H9 (cell line): Measurements from ENCODE around the gene C16orf90. TPM values are rescaled to one million over a fixed set of nuclear protein-coding genes. Genes with fewer than 3 reads are reported as not detected.

Experiments
- DNase-seq: peaks from one replicate; pipeline ENCODE4 v3.0.0-alpha.2; 2017
- H2AFZ ChIP-seq: one replicate; pipeline ENCODE4 v1.6.1; 2013; ENCODE audit warnings: mild to moderate bottlenecking, low read length, control low read depth, moderate library complexity
- H2AK5ac ChIP-seq: 2 replicates; pipeline ENCODE4 v1.6.1; 2013; ENCODE audit warnings: low read length, control low read depth, mixed read lengths; ENCODE audit not compliant: insufficient read length
- H2BK120ac ChIP-seq: one replicate; pipeline ENCODE4 v1.6.1; 2013; ENCODE audit warnings: low read depth, mild to moderate bottlenecking, low read length, control low read depth, inconsistent platforms; ENCODE audit not compliant: poor library complexity, severe bottlenecking
- H2BK12ac ChIP-seq: 2 replicates; pipeline ENCODE4 v1.6.1; 2013; ENCODE audit warnings: low read length, control low read depth, mixed read lengths, low read depth; ENCODE audit not compliant: insufficient read length
- H2BK15ac ChIP-seq: 2 replicates; pipeline ENCODE4 v1.6.1; 2013; ENCODE audit warnings: low read depth, low read length, control low read depth
- H2BK20ac ChIP-seq: one replicate; pipeline ENCODE4 v1.6.1; 2013; ENCODE audit warnings: low read depth, mild to moderate bottlenecking, low read length, control low read depth, inconsistent platforms; ENCODE audit not compliant: poor library complexity, severe bottlenecking
- H2BK5ac ChIP-seq: 2 replicates; pipeline ENCODE4 v1.6.1; 2013; ENCODE audit warnings: low read length, control low read depth, mixed read lengths; ENCODE audit not compliant: insufficient read length
- H3K14ac ChIP-seq: 2 replicates; pipeline ENCODE4 v1.6.1; 2013; ENCODE audit warnings: low read length, control low read depth; ENCODE audit not compliant: insufficient read depth
- H3K18ac ChIP-seq: 2 replicates; pipeline ENCODE4 v1.6.1; 2013; ENCODE audit warnings: low read depth, mild to moderate bottlenecking, mixed read lengths, low read length, control low read depth; ENCODE audit not compliant: insufficient read length
- H3K23ac ChIP-seq: 2 replicates; pipeline ENCODE4 v1.6.1; 2013; ENCODE audit warnings: low read length, control low read depth, mixed read lengths, low read depth; ENCODE audit not compliant: insufficient read length
- H3K23me2 ChIP-seq: 2 replicates; pipeline ENCODE4 v1.6.1; 2013; ENCODE audit warnings: low read depth, mild to moderate bottlenecking, mixed read lengths, low read length, control low read depth; ENCODE audit not compliant: insufficient read length, poor library complexity, severe bottlenecking
- H3K27ac ChIP-seq: 2 replicates; pipeline ENCODE4 v1.5.1; 2013; ENCODE audit warnings: low read length, control low read depth, mixed read lengths, low read depth; ENCODE audit not compliant: insufficient read length
- H3K27me3 ChIP-seq: 2 replicates; pipeline ENCODE4 v1.6.1; 2013; ENCODE audit warnings: low read length, control low read depth, inconsistent platforms; ENCODE audit not compliant: insufficient read depth
- H3K4ac ChIP-seq: 2 replicates; pipeline ENCODE4 v1.6.1; 2013; ENCODE audit warnings: low read depth, mild to moderate bottlenecking, control low read depth, inconsistent platforms, low read length, moderate library complexity
- H3K4me1 ChIP-seq: 2 replicates; pipeline ENCODE4 v1.6.1; 2013; ENCODE audit warnings: low read length, control low read depth, inconsistent platforms; ENCODE audit not compliant: insufficient read depth
- H3K4me2 ChIP-seq: 2 replicates; pipeline ENCODE4 v1.6.1; 2013; ENCODE audit warnings: low read length, control low read depth, mixed read lengths; ENCODE audit not compliant: insufficient read length, insufficient read depth
- H3K56ac ChIP-seq: 2 replicates; pipeline ENCODE4 v1.6.1; 2013; ENCODE audit warnings: low read depth, mild to moderate bottlenecking, mixed read lengths, low read length, control low read depth; ENCODE audit not compliant: insufficient read length
- H3K79me1 ChIP-seq: 2 replicates; pipeline ENCODE4 v1.6.1; 2013; ENCODE audit warnings: low read depth, mild to moderate bottlenecking, moderate library complexity, low read length, control low read depth, inconsistent platforms; ENCODE audit not compliant: insufficient read depth, poor library complexity, severe bottlenecking
- H3K79me2 ChIP-seq: 2 replicates; pipeline ENCODE4 v1.6.1; 2013; ENCODE audit warnings: low read length, control low read depth, inconsistent platforms; ENCODE audit not compliant: insufficient read depth
- H3K9ac ChIP-seq: 2 replicates; pipeline ENCODE4 v1.6.1; 2013; ENCODE audit warnings: low read length, control low read depth, mixed read lengths; ENCODE audit not compliant: insufficient read length; ENCODE audit errors: extremely low read depth
- H3K9me3 ChIP-seq: one replicate; pipeline ENCODE4 v1.6.1; 2013; ENCODE audit warnings: low read depth, low read length, inconsistent platforms; ENCODE audit not compliant: control insufficient read depth
- H3T11ph ChIP-seq: one replicate; pipeline ENCODE4 v1.6.1; 2013; ENCODE audit warnings: mild to moderate bottlenecking, low read length, control low read depth, inconsistent platforms
- H4K20me1 ChIP-seq: one replicate; pipeline ENCODE4 v1.6.1; 2013; ENCODE audit not compliant: control insufficient read depth, insufficient read length, insufficient read depth
- H4K5ac ChIP-seq: 2 replicates; pipeline ENCODE4 v1.6.1; 2013; ENCODE audit warnings: low read depth, mild to moderate bottlenecking, mixed read lengths, low read length, control low read depth; ENCODE audit not compliant: insufficient read length
- H4K8ac ChIP-seq: replicated peaks from 2 replicates; pipeline ENCODE4 v1.6.1; 2013; ENCODE audit warnings: low read length, control low read depth, mixed read lengths, low read depth; ENCODE audit not compliant: insufficient read length
- H4K91ac ChIP-seq: 2 replicates; pipeline ENCODE4 v1.6.1; 2013; ENCODE audit warnings: low read depth, mild to moderate bottlenecking, moderate library complexity, mixed read lengths, low read length, control low read depth; ENCODE audit not compliant: insufficient read length
- H3K27ac Mint-ChIP-seq, 3 experiments: 2 replicates in 2 of 3; 3 replicates in 1 of 3; pipeline ENCODE4 v1.8.0; 2020 to 2021; ENCODE audit warnings: mixed read lengths in 3 of 3, mild to moderate bottlenecking in 1 of 3, moderate library complexity in 1 of 3
- H3K27me3 Mint-ChIP-seq: 2 replicates; pipeline ENCODE4 v1.8.0; 2021; ENCODE audit warnings: low read depth, mild to moderate bottlenecking, moderate library complexity, mixed read lengths
- H3K36me3 Mint-ChIP-seq, 3 experiments: 2 replicates in 2 of 3; 3 replicates in 1 of 3; pipeline ENCODE4 v1.8.0; 2020 to 2021; ENCODE audit warnings: low read depth in 3 of 3, mixed read lengths in 3 of 3; ENCODE audit not compliant: insufficient read depth in 1 of 3
- H3K4me1 Mint-ChIP-seq, 2 experiments: 2 replicates each; pipeline ENCODE4 v1.8.0; 2020; ENCODE audit warnings: mixed read lengths in 2 of 2
- H3K4me3 Mint-ChIP-seq, 2 experiments: 2 replicates in 1 of 2; 3 replicates in 1 of 2; pipeline ENCODE4 v1.8.0; 2020 to 2021; ENCODE audit warnings: mild to moderate bottlenecking in 2 of 2, mixed read lengths in 2 of 2, moderate library complexity in 1 of 2
- H3K9me3 Mint-ChIP-seq, 2 experiments: 2 replicates in 1 of 2; 3 replicates in 1 of 2; pipeline ENCODE4 v1.8.0; 2020; ENCODE audit warnings: mild to moderate bottlenecking in 2 of 2, mixed read lengths in 2 of 2, moderate library complexity in 1 of 2
- CTCF ChIP-seq: fragments of 200-600 bp; sonication (generic); conservative IDR thresholded peaks from 3 replicates; pipeline ENCODE4 v1.8.0; 2021; ENCODE audit warnings: antibody characterized with exemption, mild to moderate bottlenecking
- WGBS: extraction: QIAGEN DNeasy Blood & Tissue Kit; methylation state at CpG from one replicate; pipeline ENCODE4 v1.1.7; 2013; ENCODE audit warnings: missing lambda C conversion rate, low lambda C conversion rate, mixed read lengths; ENCODE audit not compliant: insufficient read length; ENCODE audit errors: extremely low coverage; 5-methylcytosine and 5-hydroxymethylcytosine counted together
- total RNA-seq: library from RNA; stranded (reverse); gene quantifications from 2 replicates; pipeline ENCODE4 v1.2.1, GENCODE V29; 2021

Gene C16orf90
- total RNA-seq, 1 experiment from 2014 or later: not detected

- H3K4me1 ChIP-seq: no peaks in the 10 kb centered on the region
- Mint-ChIP-seq H3K36me3 (peaks cover 30 to 65% (median 50%) of the 10 kb centered on the region in 3 experiments; a peak in 6 of 7 replicates), H3K9me3 (no peaks in the 10 kb centered on the region), H3K4me1 (peaks cover 10% of the 10 kb centered on the region in 2 experiments), H3K4me3 (no peak overlapping the region), H3K27ac (no peak overlapping the region), H3K27me3 (no peaks in the 10 kb centered on the region; the same call in 1 of the 2 replicates)
- no peak overlapping the region for H3K56ac ChIP-seq
- H2BK20ac ChIP-seq: no peak overlapping the region
- H4K91ac ChIP-seq: no peak overlapping the region
- H3K4ac ChIP-seq: no peak overlapping the region
- DNase-seq: no peak
- H2BK15ac ChIP-seq: no peak overlapping the region
- no peaks in the 10 kb centered on the region for H3K27me3 ChIP-seq
- H3K79me2 ChIP-seq: no peaks in the 10 kb centered on the region
- no peak overlapping the region for H4K8ac ChIP-seq
- H4K20me1 ChIP-seq: no peaks in the 10 kb centered on the region
- no peak overlapping the region for H2AK5ac ChIP-seq
- H4K5ac ChIP-seq: no peak overlapping the region
- H3K23me2 ChIP-seq: no peaks in the 10 kb centered on the region
- H3K79me1 ChIP-seq: no peaks in the 10 kb centered on the region
- no CpG with 5 or more reads among the region's 30 CpGs for WGBS
- no peak overlapping the region for H3K18ac ChIP-seq
- no peak overlapping the region for H2BK12ac ChIP-seq
- no peak overlapping the region for H3T11ph ChIP-seq
- no peak overlapping the region for H2AFZ ChIP-seq
- H3K23ac ChIP-seq: no peak overlapping the region
- H3K14ac ChIP-seq: no peak overlapping the region
- no peak overlapping the region for H3K9ac ChIP-seq
- H3K27ac ChIP-seq: no peak overlapping the region
- no peak overlapping the region for H3K4me2 ChIP-seq
- H2BK120ac ChIP-seq: no peak overlapping the region
- no peaks in the 10 kb centered on the region for H3K9me3 ChIP-seq
- no peak overlapping the region for H2BK5ac ChIP-seq
- TF ChIP-seq CTCF: no peak
Observed at GRCh38 chr16:3484318-3485096, 10.8 kb downstream of the C16orf90 start.
